ENCODE results near the gene METTL15. TPM values are rescaled to one million over a fixed set of nuclear protein-coding genes. Genes with fewer than 3 reads are reported as not detected.

METTL15 gene
- total and polyA plus RNA-seq, 2 experiments from 2014 or later = 9.0 to 19.8 TPM

GRCh38 chr11:28228196-28228895 is 120.2 kb downstream of the METTL15 start:
- Histone ChIP-seq H3F3A (replicated peaks; ENCODE audit: low read depth) (no peaks in the 10 kb centered on the region), H3K4me2 (no peak overlapping the region), H3K79me2 (replicated peaks; ENCODE audit: insufficient read depth) (peaks cover 3% of the 10 kb centered on the region; the same call in 1 of the 2 replicates), H2AFZ (no peak overlapping the region), H4K20me1 (replicated peaks; ENCODE audit: insufficient read depth) (no peaks in the 10 kb centered on the region; the same call in 1 of the 2 replicates), H3K4me1 (ENCODE audit: insufficient read depth) (no peaks in the 10 kb centered on the region), H3K36me3 (ENCODE audit: insufficient read depth) (no peaks in the 10 kb centered on the region), H3K27ac (ENCODE audit: low read depth) (no peak overlapping the region), H3K9me2 (ENCODE audit: insufficient read depth) (no peaks in the 10 kb centered on the region), H3K4me3 (no peak overlapping the region), H3K27me3 (ENCODE audit: insufficient read depth) (no peaks in the 10 kb centered on the region)
- DNase-seq (ENCODE audit: low spot score) = no peak
- TF ChIP-seq EZH2phosphoT487 (IDR thresholded peaks at IDR 0.05; ENCODE audit: unreplicated experiment) = no peak
- no peak for TF ChIP-seq ZNF462 (CRISPR knock-in tag; IDR thresholded peaks at IDR 0.05)
- no peak for TF ChIP-seq STAT1 (IDR thresholded peaks at IDR 0.05; ENCODE audit: unreplicated experiment)
- TF ChIP-seq EZH2 (IDR thresholded peaks at IDR 0.05; ENCODE audit: low read depth, unreplicated experiment) = no peak
- no peak for TF ChIP-seq REST (IDR thresholded peaks at IDR 0.05; ENCODE audit: unreplicated experiment)
- no peak for TF ChIP-seq ETS1 (IDR thresholded peaks at IDR 0.05)
- no peak for TF ChIP-seq JUNB (IDR thresholded peaks at IDR 0.05; ENCODE audit: unreplicated experiment)
- no peaks in the 10 kb centered on the region for H3K4me1 Mint-ChIP-seq
- no peak overlapping the region for H3K4me3 Mint-ChIP-seq
- peaks cover 3% of the 10 kb centered on the region; the same call in 2 of the 3 replicates for H3K36me3 Mint-ChIP-seq (ENCODE audit: low read depth)
- no peaks in the 10 kb centered on the region for H3K9me3 Mint-ChIP-seq
- no peaks in the 10 kb centered on the region for H3K27me3 Mint-ChIP-seq (ENCODE audit: insufficient read depth, low read depth, poor library complexity)
- H3K27ac Mint-ChIP-seq = no peak overlapping the region
- no peak for ATAC-seq

Data from GM23338 (cell line).